Measurements from ENCODE around the gene AFDN. TPM values are rescaled to one million over a fixed set of nuclear protein-coding genes. Genes with fewer than 3 reads are reported as not detected.
"Not testable (repeated sequence)": the region's sequence is repeated elsewhere in the genome, so short reads cannot be mapped to it uniquely, and the experiment has no call there.

AFDN gene
- total and polyA plus RNA-seq, 2 of the 8 experiments (the other 6 are each of a cell fraction or from before 2014, with no cell fraction given), result 53.4 to 192 TPM

GRCh38 chr6:168001029-168001332, 174.3 kb downstream of the AFDN start (continued):
- no peak for TF ChIP-seq SIX5 (IDR thresholded peaks at IDR 0.05; ENCODE audit: low read depth, low read length)

- H2BK120ac ChIP-seq (replicated peaks; ENCODE audit: low read depth, low read length); H4K8ac ChIP-seq (ENCODE audit: extremely low read depth, insufficient read depth, low read length); H4K91ac ChIP-seq (replicated peaks; ENCODE audit: insufficient read length, low read length); H2BK20ac ChIP-seq (ENCODE audit: low read length); H3K4ac ChIP-seq (replicated peaks; ENCODE audit: insufficient read length, low read depth, low read length); H3K14ac ChIP-seq (ENCODE audit: insufficient read length); H3K23ac ChIP-seq (ENCODE audit: insufficient read length); H3K18ac ChIP-seq (ENCODE audit: extremely low read depth, low read length); H3K79me1 ChIP-seq (ENCODE audit: low read depth, low read length); H3K4me2 ChIP-seq (ENCODE audit: insufficient read depth in 1 of 2, low read depth in 2 of 2, low read length in 2 of 2); H3K79me2 ChIP-seq (ENCODE audit: control insufficient read depth in 1 of 2, insufficient read depth in 2 of 2, low read length in 2 of 2); H3K27me3 ChIP-seq (replicated peaks in 1 of 4; ENCODE audit: control insufficient read depth in 3 of 4, extremely low read depth in 1 of 4, insufficient read depth in 3 of 4, low read length in 3 of 4); H3K23me2 ChIP-seq (ENCODE audit: low read depth, low read length); H2BK12ac ChIP-seq (ENCODE audit: low read depth, low read length); CTCF ChIA-PET (ENCODE audit: partially characterized antibody); H4K5ac ChIP-seq (ENCODE audit: insufficient read length, low read depth, low read length); DNase-seq (ENCODE audit: low read depth in 1 of 2, low spot score in 2 of 2); H3K56ac ChIP-seq (replicated peaks; ENCODE audit: insufficient read length, low read depth, low read length); H2BK15ac ChIP-seq (ENCODE audit: low read length); H3K4me1 ChIP-seq (replicated peaks in 1 of 4; ENCODE audit: control insufficient read depth in 3 of 4, insufficient read depth in 4 of 4, low read length in 3 of 4); H2AFZ ChIP-seq (ENCODE audit: low read length); H2AK5ac ChIP-seq (ENCODE audit: low read depth, low read length); H4K20me1 ChIP-seq (replicated peaks in 1 of 2; ENCODE audit: control insufficient read depth in 1 of 2, insufficient read depth in 2 of 2, low read length in 2 of 2); H3K36me3 ChIP-seq (ENCODE audit: control insufficient read depth in 2 of 4, insufficient read depth in 4 of 4, low read length in 3 of 4); H2BK5ac ChIP-seq (ENCODE audit: low read depth, low read length); H3K9me3 ChIP-seq (ENCODE audit: insufficient read depth in 2 of 2, low read depth in 1 of 2, low read length in 1 of 2); H3K9ac ChIP-seq (replicated peaks in 1 of 4; ENCODE audit: extremely low read depth in 1 of 4, low read depth in 3 of 4, low read length in 3 of 4); H3K27ac ChIP-seq (ENCODE audit: low read depth, low read length); POLR2A ChIA-PET (ENCODE audit: partially characterized antibody); FAIRE-seq; H3K4me3 ChIP-seq (ENCODE audit: extremely low read depth in 1 of 4, insufficient read depth in 2 of 4, low read depth in 3 of 4, low read length in 4 of 4): not testable (repeated sequence)
- 93% methylated on average over 11 of the region's 21 CpGs; no CpG with 5 or more reads in 1 of the 2 experiments for WGBS, 2 experiments (ENCODE audit: extremely low coverage in 1 of 2, insufficient coverage in 1 of 2, insufficient read length in 1 of 2, insufficient replicate concordance in 2 of 2, low coverage in 1 of 2, low lambda C conversion rate in 2 of 2, missing lambda C conversion rate in 1 of 2)
Measured at GRCh38 chr6:168001514-168001913, 174.8 kb downstream of the AFDN start.

Data from H1 (cell line).